ENCODE measurements around the gene NCAM1. TPM values are rescaled to one million over a fixed set of nuclear protein-coding genes. Genes with fewer than 3 reads are reported as not detected.

Gene NCAM1
- total and polyA plus RNA-seq, 2 of the 13 experiments (the other 11 are each of a cell fraction or from before 2014, with no cell fraction given), result 0.05 TPM; not detected in 1

GRCh38 chr11:113314389-113315301 is 353.4 kb downstream of the NCAM1 start, which contains the start of gene TTC12 (continued):
- TF ChIP-seq, protein P1, sequence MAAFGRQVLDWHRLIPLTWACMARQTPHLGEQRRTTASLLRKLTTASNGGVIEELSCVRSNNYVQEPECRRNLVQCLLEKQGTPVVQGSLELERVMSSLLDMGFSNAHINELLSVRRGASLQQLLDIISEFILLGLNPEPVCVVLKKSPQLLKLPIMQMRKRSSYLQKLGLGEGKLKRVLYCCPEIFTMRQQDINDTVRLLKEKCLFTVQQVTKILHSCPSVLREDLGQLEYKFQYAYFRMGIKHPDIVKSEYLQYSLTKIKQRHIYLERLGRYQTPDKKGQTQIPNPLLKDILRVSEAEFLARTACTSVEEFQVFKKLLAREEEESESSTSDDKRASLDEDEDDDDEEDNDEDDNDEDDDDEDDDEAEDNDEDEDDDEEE (CRISPR knock-in tag; IDR thresholded peaks at IDR 0.05), result no peak
- TF ChIP-seq ZNF333 (CRISPR knock-in tag; IDR thresholded peaks at IDR 0.05; ENCODE audit: borderline replicate concordance), result no peak; the same call in 1 of the 2 replicates
- peak; percentile 63; the same call in 1 of the 2 replicates for TF ChIP-seq GATAD1 (CRISPR knock-in tag; IDR thresholded peaks at IDR 0.05)
- TF ChIP-seq, protein P2, sequence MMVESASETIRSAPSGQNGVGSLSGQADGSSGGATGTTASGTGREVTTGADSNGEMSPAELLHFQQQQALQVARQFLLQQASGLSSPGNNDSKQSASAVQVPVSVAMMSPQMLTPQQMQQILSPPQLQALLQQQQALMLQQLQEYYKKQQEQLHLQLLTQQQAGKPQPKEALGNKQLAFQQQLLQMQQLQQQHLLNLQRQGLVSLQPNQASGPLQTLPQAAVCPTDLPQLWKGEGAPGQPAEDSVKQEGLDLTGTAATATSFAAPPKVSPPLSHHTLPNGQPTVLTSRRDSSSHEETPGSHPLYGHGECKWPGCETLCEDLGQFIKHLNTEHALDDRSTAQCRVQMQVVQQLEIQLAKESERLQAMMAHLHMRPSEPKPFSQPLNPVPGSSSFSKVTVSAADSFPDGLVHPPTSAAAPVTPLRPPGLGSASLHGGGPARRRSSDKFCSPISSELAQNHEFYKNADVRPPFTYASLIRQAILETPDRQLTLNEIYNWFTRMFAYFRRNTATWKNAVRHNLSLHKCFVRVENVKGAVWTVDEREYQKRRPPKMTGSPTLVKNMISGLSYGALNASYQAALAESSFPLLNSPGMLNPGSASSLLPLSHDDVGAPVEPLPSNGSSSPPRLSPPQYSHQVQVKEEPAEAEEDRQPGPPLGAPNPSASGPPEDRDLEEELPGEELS (CRISPR knock-in tag; IDR thresholded peaks at IDR 0.05), result 0 out of 2 replicates have a peak, but pooled peaks have one; percentile 10
- TF ChIP-seq ZNF607 (CRISPR knock-in tag; IDR thresholded peaks at IDR 0.05; ENCODE audit: borderline replicate concordance), result peak; percentile 67; the same call in 1 of the 2 replicates
- TF ChIP-seq ZNF558 (CRISPR knock-in tag; IDR thresholded peaks at IDR 0.05; ENCODE audit: borderline replicate concordance), result no peak
- TF ChIP-seq, protein P3, sequence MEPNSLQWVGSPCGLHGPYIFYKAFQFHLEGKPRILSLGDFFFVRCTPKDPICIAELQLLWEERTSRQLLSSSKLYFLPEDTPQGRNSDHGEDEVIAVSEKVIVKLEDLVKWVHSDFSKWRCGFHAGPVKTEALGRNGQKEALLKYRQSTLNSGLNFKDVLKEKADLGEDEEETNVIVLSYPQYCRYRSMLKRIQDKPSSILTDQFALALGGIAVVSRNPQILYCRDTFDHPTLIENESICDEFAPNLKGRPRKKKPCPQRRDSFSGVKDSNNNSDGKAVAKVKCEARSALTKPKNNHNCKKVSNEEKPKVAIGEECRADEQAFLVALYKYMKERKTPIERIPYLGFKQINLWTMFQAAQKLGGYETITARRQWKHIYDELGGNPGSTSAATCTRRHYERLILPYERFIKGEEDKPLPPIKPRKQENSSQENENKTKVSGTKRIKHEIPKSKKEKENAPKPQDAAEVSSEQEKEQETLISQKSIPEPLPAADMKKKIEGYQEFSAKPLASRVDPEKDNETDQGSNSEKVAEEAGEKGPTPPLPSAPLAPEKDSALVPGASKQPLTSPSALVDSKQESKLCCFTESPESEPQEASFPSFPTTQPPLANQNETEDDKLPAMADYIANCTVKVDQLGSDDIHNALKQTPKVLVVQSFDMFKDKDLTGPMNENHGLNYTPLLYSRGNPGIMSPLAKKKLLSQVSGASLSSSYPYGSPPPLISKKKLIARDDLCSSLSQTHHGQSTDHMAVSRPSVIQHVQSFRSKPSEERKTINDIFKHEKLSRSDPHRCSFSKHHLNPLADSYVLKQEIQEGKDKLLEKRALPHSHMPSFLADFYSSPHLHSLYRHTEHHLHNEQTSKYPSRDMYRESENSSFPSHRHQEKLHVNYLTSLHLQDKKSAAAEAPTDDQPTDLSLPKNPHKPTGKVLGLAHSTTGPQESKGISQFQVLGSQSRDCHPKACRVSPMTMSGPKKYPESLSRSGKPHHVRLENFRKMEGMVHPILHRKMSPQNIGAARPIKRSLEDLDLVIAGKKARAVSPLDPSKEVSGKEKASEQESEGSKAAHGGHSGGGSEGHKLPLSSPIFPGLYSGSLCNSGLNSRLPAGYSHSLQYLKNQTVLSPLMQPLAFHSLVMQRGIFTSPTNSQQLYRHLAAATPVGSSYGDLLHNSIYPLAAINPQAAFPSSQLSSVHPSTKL (CRISPR knock-in tag; IDR thresholded peaks at IDR 0.05), result peak; percentile 54; the same call in 1 of the 2 replicates
- TF ChIP-seq NFE2L1 (CRISPR knock-in tag; IDR thresholded peaks at IDR 0.05; ENCODE audit: borderline replicate concordance), result no peak
- no peak for TF ChIP-seq ZBTB3 (CRISPR knock-in tag; IDR thresholded peaks at IDR 0.05; ENCODE audit: borderline replicate concordance, low read depth)
- TF ChIP-seq TRIM24 (CRISPR knock-in tag; IDR thresholded peaks at IDR 0.05), result no peak
- TF ChIP-seq, protein P4, sequence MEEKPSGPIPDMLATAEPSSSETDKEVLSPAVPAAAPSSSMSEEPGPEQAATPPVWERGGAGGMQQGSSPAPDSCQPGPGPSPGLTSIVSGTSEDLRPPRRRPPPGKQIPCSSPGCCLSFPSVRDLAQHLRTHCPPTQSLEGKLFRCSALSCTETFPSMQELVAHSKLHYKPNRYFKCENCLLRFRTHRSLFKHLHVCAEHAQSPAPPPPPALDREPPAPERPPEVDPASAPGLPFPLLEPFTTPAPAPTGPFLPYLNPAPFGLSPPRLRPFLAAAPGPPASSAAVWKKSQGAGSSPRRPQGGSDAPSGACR (CRISPR knock-in tag; IDR thresholded peaks at IDR 0.05), result peak; percentile 49; the same call in 1 of the 2 replicates
- no peak for TF ChIP-seq ZNF260 (CRISPR knock-in tag; IDR thresholded peaks at IDR 0.05; ENCODE audit: borderline replicate concordance, low read depth)
- TF ChIP-seq PAF1 (CRISPR knock-in tag; IDR thresholded peaks at IDR 0.05), result no peak
- 0 out of 2 replicates have a peak, but pooled peaks have one; percentile 49 for TF ChIP-seq TSC22D2 (CRISPR knock-in tag; IDR thresholded peaks at IDR 0.05; ENCODE audit: borderline replicate concordance)
- TF ChIP-seq GMEB1 (CRISPR knock-in tag; IDR thresholded peaks at IDR 0.05; ENCODE audit: borderline replicate concordance), result peak; percentile 74; the same call in 1 of the 2 replicates
- TF ChIP-seq ZNF766 (CRISPR knock-in tag; IDR thresholded peaks at IDR 0.05; ENCODE audit: borderline replicate concordance), result no peak
- peak; percentile 26; the same call in 1 of the 2 replicates for TF ChIP-seq CREB1 (IDR thresholded peaks at IDR 0.05)
- no peak; the same call in 1 of the 2 replicates for TF ChIP-seq CREB1 (CRISPR knock-in tag; IDR thresholded peaks at IDR 0.05)
